WTC11 (cell line): ENCODE measurements around the gene KRTAP9-8. TPM values are rescaled to one million over a fixed set of nuclear protein-coding genes. Genes with fewer than 3 reads are reported as not detected.

Experiments used
- ATAC-seq: fragments of 200-7000 bp; cut with Tn5 transposase; 2 replicates; pipeline ENCODE4 v1.10.0; 2021; ENCODE audit warnings: mild to moderate bottlenecking, moderate library complexity
- CTCF ChIA-PET: fragments of 300-600 bp; sonication (Branson Sonifier 250); formaldehyde crosslinking; loops from one replicate; lab custom pipeline; 2021; ENCODE audit warnings: antibody characterized with exemption; lab: Charles Lee
- POLR2A ChIA-PET: fragments of 350-600 bp; sonication (Branson Sonifier 250); formaldehyde crosslinking; loops from one replicate; lab custom pipeline; 2021; ENCODE audit warnings: antibody characterized with exemption; lab: Charles Lee
- DNase-seq: peaks from one replicate; pipeline ENCODE4 v3.0.0; 2021; ENCODE audit warnings: low spot score
- H3K27ac Mint-ChIP-seq: 2 replicates; pipeline ENCODE4 v1.8.0; 2021; ENCODE audit warnings: mixed read lengths
- H3K27me3 Mint-ChIP-seq: 2 replicates; pipeline ENCODE4 v1.8.0; 2021; ENCODE audit warnings: low read depth, mild to moderate bottlenecking, moderate library complexity, mixed read lengths
- H3K36me3 Mint-ChIP-seq: 2 replicates; pipeline ENCODE4 v1.8.0; 2021; ENCODE audit warnings: mixed read lengths
- H3K4me1 Mint-ChIP-seq: 2 replicates; pipeline ENCODE4 v1.8.0; 2022; ENCODE audit warnings: mixed read lengths
- H3K4me3 Mint-ChIP-seq: 2 replicates; pipeline ENCODE4 v1.8.0; 2021; ENCODE audit warnings: mild to moderate bottlenecking, moderate library complexity, mixed read lengths
- H3K9me3 Mint-ChIP-seq: 2 replicates; pipeline ENCODE4 v1.8.0; 2021; ENCODE audit warnings: mixed read lengths
- FOXK1 ChIP-seq: sonication (generic); formaldehyde crosslinking; IDR thresholded peaks from 2 replicates; pipeline ENCODE4 v1.8.0; 2022; ENCODE audit warnings: mild to moderate bottlenecking, moderate library complexity, missing genetic modification reagents
- GABPB1 ChIP-seq: sonication (generic); formaldehyde crosslinking; IDR thresholded peaks from 2 replicates; pipeline ENCODE4 v1.8.1; 2023; ENCODE audit warnings: mild to moderate bottlenecking, missing genetic modification reagents
- GRHL2 ChIP-seq: fragments of 250-450 bp; sonication (Bioruptor Pico); IDR thresholded peaks from 2 replicates; pipeline ENCODE4 v1.8.0; 2022; ENCODE audit warnings: mild to moderate bottlenecking, moderate library complexity; ENCODE audit not compliant: insufficient replicate concordance, severe bottlenecking
- NFYB ChIP-seq: sonication (generic); formaldehyde crosslinking; conservative IDR thresholded peaks from 2 replicates; pipeline ENCODE4 v1.8.0; 2022; ENCODE audit warnings: low read depth, missing genetic modification reagents
- ZNF263 ChIP-seq: sonication (generic); formaldehyde crosslinking; IDR thresholded peaks from 2 replicates; pipeline ENCODE4 v1.8.1; 2022; ENCODE audit warnings: low read depth, mild to moderate bottlenecking, moderate library complexity, missing genetic modification reagents
- ZNF396 ChIP-seq: fragments of 250-450 bp; sonication (Bioruptor Pico); IDR thresholded peaks from 2 replicates; pipeline ENCODE4 v1.8.0; 2021; ENCODE audit warnings: mild to moderate bottlenecking, moderate library complexity, borderline replicate concordance
- total RNA-seq: library from RNA; stranded (reverse); gene quantifications from 3 replicates; pipeline ENCODE4 v1.2.3, GENCODE V29; 2021
- TF ChIP-seq, protein P1 (sequence below): fragments of 250-450 bp; sonication (Bioruptor Pico); IDR thresholded peaks from 2 replicates; pipeline ENCODE4 v1.9.0; 2021; ENCODE audit warnings: mild to moderate bottlenecking
- TF ChIP-seq, protein P2 (sequence below): fragments of 250-450 bp; sonication (Bioruptor Pico); IDR thresholded peaks from 2 replicates; pipeline ENCODE4 v1.9.0; 2021; ENCODE audit warnings: mild to moderate bottlenecking, borderline replicate concordance
- TF ChIP-seq, protein P3 (sequence below): sonication (generic); formaldehyde crosslinking; IDR thresholded peaks from 2 replicates; pipeline ENCODE4 v1.8.0; 2022; ENCODE audit warnings: mild to moderate bottlenecking, missing genetic modification reagents
- TF ChIP-seq, protein P4 (sequence below): sonication (generic); formaldehyde crosslinking; conservative IDR thresholded peaks from 2 replicates; pipeline ENCODE4 v1.8.1; 2022; ENCODE audit warnings: mild to moderate bottlenecking, missing genetic modification reagents
- TF ChIP-seq, protein P5 (sequence below): sonication (generic); formaldehyde crosslinking; IDR thresholded peaks from 2 replicates; pipeline ENCODE4 v1.8.1; 2023; ENCODE audit warnings: mild to moderate bottlenecking, missing genetic modification reagents, borderline replicate concordance
- TF ChIP-seq, protein P6 (sequence below): sonication (generic); formaldehyde crosslinking; IDR thresholded peaks from 2 replicates; pipeline ENCODE4 v1.8.1; 2023; ENCODE audit warnings: mild to moderate bottlenecking, missing genetic modification reagents, moderate library complexity
- TF ChIP-seq, protein P7 (sequence below): sonication (generic); formaldehyde crosslinking; IDR thresholded peaks from 2 replicates; pipeline ENCODE4 v1.8.0; 2023; ENCODE audit warnings: missing genetic modification reagents, mild to moderate bottlenecking, borderline replicate concordance

KRTAP9-8 gene
- total RNA-seq, 1 experiment from 2014 or later, result not detected

DNA sequence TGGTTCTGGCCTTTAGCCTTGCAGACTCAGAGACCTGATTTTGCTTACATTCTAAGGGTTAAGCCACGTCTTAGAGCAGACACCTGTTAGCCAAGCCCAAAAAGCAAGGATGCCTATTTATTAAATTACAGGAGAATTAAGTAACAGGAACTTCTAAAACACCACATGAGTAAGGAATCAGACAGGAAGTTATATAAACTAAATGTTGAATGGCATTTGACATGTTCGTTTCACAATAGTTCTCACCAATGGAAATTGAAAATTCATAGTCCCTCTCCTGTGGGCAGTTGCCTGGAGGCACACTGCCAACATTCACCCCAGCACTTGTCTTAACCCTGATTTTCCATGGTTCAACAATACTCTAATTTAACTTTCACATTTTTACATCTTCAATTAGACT lies 46.7 kb downstream of the KRTAP9-8 start (continued):
- TF ChIP-seq, protein P1, sequence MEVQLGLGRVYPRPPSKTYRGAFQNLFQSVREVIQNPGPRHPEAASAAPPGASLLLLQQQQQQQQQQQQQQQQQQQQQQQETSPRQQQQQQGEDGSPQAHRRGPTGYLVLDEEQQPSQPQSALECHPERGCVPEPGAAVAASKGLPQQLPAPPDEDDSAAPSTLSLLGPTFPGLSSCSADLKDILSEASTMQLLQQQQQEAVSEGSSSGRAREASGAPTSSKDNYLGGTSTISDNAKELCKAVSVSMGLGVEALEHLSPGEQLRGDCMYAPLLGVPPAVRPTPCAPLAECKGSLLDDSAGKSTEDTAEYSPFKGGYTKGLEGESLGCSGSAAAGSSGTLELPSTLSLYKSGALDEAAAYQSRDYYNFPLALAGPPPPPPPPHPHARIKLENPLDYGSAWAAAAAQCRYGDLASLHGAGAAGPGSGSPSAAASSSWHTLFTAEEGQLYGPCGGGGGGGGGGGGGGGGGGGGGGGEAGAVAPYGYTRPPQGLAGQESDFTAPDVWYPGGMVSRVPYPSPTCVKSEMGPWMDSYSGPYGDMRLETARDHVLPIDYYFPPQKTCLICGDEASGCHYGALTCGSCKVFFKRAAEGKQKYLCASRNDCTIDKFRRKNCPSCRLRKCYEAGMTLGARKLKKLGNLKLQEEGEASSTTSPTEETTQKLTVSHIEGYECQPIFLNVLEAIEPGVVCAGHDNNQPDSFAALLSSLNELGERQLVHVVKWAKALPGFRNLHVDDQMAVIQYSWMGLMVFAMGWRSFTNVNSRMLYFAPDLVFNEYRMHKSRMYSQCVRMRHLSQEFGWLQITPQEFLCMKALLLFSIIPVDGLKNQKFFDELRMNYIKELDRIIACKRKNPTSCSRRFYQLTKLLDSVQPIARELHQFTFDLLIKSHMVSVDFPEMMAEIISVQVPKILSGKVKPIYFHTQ (CRISPR knock-in tag), result no peak
- TF ChIP-seq, protein P2, sequence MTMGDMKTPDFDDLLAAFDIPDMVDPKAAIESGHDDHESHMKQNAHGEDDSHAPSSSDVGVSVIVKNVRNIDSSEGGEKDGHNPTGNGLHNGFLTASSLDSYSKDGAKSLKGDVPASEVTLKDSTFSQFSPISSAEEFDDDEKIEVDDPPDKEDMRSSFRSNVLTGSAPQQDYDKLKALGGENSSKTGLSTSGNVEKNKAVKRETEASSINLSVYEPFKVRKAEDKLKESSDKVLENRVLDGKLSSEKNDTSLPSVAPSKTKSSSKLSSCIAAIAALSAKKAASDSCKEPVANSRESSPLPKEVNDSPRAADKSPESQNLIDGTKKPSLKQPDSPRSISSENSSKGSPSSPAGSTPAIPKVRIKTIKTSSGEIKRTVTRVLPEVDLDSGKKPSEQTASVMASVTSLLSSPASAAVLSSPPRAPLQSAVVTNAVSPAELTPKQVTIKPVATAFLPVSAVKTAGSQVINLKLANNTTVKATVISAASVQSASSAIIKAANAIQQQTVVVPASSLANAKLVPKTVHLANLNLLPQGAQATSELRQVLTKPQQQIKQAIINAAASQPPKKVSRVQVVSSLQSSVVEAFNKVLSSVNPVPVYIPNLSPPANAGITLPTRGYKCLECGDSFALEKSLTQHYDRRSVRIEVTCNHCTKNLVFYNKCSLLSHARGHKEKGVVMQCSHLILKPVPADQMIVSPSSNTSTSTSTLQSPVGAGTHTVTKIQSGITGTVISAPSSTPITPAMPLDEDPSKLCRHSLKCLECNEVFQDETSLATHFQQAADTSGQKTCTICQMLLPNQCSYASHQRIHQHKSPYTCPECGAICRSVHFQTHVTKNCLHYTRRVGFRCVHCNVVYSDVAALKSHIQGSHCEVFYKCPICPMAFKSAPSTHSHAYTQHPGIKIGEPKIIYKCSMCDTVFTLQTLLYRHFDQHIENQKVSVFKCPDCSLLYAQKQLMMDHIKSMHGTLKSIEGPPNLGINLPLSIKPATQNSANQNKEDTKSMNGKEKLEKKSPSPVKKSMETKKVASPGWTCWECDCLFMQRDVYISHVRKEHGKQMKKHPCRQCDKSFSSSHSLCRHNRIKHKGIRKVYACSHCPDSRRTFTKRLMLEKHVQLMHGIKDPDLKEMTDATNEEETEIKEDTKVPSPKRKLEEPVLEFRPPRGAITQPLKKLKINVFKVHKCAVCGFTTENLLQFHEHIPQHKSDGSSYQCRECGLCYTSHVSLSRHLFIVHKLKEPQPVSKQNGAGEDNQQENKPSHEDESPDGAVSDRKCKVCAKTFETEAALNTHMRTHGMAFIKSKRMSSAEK (CRISPR knock-in tag), result no peak
- TF ChIP-seq, protein P3, sequence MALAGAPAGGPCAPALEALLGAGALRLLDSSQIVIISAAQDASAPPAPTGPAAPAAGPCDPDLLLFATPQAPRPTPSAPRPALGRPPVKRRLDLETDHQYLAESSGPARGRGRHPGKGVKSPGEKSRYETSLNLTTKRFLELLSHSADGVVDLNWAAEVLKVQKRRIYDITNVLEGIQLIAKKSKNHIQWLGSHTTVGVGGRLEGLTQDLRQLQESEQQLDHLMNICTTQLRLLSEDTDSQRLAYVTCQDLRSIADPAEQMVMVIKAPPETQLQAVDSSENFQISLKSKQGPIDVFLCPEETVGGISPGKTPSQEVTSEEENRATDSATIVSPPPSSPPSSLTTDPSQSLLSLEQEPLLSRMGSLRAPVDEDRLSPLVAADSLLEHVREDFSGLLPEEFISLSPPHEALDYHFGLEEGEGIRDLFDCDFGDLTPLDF, result no peak
- TF ChIP-seq GRHL2 (CRISPR knock-in tag), result no peak
- TF ChIP-seq ZNF396 (CRISPR knock-in tag), result no peak
- TF ChIP-seq, protein P4, sequence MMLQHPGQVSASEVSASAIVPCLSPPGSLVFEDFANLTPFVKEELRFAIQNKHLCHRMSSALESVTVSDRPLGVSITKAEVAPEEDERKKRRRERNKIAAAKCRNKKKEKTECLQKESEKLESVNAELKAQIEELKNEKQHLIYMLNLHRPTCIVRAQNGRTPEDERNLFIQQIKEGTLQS (CRISPR knock-in tag), result no peak
- TF ChIP-seq, protein P5, sequence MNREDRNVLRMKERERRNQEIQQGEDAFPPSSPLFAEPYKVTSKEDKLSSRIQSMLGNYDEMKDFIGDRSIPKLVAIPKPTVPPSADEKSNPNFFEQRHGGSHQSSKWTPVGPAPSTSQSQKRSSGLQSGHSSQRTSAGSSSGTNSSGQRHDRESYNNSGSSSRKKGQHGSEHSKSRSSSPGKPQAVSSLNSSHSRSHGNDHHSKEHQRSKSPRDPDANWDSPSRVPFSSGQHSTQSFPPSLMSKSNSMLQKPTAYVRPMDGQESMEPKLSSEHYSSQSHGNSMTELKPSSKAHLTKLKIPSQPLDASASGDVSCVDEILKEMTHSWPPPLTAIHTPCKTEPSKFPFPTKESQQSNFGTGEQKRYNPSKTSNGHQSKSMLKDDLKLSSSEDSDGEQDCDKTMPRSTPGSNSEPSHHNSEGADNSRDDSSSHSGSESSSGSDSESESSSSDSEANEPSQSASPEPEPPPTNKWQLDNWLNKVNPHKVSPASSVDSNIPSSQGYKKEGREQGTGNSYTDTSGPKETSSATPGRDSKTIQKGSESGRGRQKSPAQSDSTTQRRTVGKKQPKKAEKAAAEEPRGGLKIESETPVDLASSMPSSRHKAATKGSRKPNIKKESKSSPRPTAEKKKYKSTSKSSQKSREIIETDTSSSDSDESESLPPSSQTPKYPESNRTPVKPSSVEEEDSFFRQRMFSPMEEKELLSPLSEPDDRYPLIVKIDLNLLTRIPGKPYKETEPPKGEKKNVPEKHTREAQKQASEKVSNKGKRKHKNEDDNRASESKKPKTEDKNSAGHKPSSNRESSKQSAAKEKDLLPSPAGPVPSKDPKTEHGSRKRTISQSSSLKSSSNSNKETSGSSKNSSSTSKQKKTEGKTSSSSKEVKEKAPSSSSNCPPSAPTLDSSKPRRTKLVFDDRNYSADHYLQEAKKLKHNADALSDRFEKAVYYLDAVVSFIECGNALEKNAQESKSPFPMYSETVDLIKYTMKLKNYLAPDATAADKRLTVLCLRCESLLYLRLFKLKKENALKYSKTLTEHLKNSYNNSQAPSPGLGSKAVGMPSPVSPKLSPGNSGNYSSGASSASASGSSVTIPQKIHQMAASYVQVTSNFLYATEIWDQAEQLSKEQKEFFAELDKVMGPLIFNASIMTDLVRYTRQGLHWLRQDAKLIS (CRISPR knock-in tag), result no peak
- no peak for TF ChIP-seq FOXK1

DNA sequence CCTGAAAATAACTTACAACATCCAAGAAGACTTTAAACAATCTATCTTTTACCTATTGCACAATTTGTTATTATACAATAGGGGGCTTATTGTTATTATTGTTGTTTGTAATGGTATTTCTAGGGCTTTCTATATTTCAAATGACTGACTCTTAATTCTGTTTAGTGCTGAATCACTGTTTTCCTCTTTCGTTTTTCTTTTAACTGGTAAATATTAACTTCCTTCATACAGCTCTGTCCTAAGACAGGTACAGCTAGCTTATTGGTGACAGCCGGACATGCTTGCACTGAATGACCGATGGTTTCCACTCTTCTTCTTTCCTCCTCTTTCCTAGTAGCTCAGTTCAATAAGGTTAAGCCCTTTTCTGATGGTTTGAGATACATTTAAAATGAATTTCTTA lies 49.3 kb downstream of the KRTAP9-8 start:
- H3K27me3 Mint-ChIP-seq, result no peaks in the 10 kb centered on the region
- ATAC-seq (no peak), DNase-seq (no peak)
- CTCF ChIA-PET, result no interaction called here
- H3K4me1 Mint-ChIP-seq, result peaks cover 20% of the 10 kb centered on the region
- H3K4me3 Mint-ChIP-seq, result no peak overlapping the region
- no peaks in the 10 kb centered on the region for H3K9me3 Mint-ChIP-seq
- TF ChIP-seq ZNF263 (no peak), ZNF396 (CRISPR knock-in tag) (no peak), NFYB (CRISPR knock-in tag) (no peak), GABPB1 (CRISPR knock-in tag) (no peak)
- TF ChIP-seq, protein P6, sequence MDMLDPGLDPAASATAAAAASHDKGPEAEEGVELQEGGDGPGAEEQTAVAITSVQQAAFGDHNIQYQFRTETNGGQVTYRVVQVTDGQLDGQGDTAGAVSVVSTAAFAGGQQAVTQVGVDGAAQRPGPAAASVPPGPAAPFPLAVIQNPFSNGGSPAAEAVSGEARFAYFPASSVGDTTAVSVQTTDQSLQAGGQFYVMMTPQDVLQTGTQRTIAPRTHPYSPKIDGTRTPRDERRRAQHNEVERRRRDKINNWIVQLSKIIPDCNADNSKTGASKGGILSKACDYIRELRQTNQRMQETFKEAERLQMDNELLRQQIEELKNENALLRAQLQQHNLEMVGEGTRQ, result no peak
- TF ChIP-seq, protein P7, sequence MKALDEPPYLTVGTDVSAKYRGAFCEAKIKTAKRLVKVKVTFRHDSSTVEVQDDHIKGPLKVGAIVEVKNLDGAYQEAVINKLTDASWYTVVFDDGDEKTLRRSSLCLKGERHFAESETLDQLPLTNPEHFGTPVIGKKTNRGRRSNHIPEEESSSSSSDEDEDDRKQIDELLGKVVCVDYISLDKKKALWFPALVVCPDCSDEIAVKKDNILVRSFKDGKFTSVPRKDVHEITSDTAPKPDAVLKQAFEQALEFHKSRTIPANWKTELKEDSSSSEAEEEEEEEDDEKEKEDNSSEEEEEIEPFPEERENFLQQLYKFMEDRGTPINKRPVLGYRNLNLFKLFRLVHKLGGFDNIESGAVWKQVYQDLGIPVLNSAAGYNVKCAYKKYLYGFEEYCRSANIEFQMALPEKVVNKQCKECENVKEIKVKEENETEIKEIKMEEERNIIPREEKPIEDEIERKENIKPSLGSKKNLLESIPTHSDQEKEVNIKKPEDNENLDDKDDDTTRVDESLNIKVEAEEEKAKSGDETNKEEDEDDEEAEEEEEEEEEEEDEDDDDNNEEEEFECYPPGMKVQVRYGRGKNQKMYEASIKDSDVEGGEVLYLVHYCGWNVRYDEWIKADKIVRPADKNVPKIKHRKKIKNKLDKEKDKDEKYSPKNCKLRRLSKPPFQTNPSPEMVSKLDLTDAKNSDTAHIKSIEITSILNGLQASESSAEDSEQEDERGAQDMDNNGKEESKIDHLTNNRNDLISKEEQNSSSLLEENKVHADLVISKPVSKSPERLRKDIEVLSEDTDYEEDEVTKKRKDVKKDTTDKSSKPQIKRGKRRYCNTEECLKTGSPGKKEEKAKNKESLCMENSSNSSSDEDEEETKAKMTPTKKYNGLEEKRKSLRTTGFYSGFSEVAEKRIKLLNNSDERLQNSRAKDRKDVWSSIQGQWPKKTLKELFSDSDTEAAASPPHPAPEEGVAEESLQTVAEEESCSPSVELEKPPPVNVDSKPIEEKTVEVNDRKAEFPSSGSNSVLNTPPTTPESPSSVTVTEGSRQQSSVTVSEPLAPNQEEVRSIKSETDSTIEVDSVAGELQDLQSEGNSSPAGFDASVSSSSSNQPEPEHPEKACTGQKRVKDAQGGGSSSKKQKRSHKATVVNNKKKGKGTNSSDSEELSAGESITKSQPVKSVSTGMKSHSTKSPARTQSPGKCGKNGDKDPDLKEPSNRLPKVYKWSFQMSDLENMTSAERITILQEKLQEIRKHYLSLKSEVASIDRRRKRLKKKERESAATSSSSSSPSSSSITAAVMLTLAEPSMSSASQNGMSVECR (CRISPR knock-in tag), result no peak
- no peak overlapping the region for H3K27ac Mint-ChIP-seq
- POLR2A ChIA-PET, result no interaction called here
- H3K36me3 Mint-ChIP-seq, result no peaks in the 10 kb centered on the region
